GM03348 (cell line): ENCODE results near the gene FRY.
A peak's percentile ranks its signal among the peaks of the same experiment; 100 is the strongest.

Experiments used
- DNase-seq: peaks from one replicate; pipeline ENCODE4 v3.0.0; 2012; ENCODE audit warnings: low spot score

Gene FRY

DNA sequence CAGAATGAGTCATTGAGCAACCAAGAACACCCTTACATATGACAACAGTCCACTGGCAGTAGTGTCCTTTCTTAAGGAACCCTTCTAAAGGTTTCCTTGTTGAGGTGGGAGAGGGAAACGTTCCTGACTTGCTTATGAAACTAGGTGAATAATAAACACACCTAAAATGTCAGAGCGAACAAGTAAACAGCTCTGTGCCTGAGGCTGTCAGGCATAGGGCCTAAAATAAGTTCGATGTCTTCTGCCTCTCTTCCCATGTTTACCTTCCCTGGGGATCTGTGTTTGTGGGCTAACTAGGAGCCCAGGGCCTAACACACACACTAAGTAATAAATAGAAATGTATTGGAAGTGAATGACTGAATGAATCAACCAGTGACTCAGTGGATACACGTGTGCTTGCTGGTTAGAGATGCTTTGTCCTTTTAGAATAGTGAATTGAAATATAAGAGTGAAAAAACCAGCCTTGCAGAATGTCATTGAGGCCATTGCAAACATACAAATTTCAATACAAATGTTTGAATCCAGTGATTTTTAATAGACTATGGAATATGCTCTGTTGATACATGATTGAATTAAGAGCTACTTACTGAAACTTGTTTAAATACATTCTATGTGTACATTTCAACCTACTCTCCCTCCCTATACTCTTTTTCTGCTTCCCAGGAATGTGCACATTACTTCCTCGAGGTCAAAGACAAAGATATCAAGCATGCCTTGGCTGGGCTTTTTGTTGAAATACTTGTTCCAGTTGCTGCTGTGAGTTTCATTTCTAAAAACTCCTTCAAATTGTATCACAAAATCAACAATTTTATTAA is 102.9 kb downstream of the FRY start:
- no peak for DNase-seq

GRCh38 chr13:32135056-32135390 is 103.4 kb downstream of the FRY start:
- no peak for DNase-seq

DNA sequence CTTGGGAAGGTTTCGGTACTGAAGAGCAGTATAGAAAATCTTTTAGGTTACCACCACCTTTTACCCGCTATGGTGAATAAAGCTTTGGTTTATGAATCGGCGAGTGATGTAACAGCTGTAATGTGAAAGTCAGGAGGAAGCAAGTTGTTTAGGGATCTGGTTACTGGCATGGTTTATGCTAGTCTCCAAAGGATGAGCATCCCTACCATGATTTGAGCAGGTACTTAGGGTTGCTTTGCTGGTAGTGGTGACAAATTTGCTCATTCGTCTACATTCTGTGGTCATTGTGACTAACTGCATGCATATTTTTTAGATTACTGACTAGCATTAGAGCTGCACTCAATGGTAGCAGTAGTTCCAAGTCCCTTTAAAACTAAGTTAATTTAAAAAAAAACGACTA is 104.1 kb downstream of the FRY start:
- peak; percentile 50 for DNase-seq

DNA sequence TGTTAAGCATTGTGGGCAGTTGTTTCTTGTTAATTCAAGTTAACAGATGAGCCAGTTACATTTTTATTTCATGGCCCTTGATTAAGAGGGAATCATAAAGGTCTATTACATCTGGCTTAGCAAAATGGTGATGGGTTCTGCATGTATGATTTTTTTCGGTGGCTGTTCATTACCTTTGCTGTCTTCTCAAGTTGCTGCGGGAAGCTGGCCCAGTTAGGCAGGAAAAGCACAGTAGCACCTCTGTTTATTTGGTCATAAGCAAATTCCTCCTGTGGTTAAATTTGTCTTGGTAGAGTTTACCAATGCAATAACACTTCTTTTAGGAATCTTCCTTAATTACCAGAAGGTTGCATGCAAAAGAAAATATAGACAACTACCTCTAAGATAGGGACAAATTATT is 104.5 kb downstream of the FRY start:
- no peak for DNase-seq

DNA sequence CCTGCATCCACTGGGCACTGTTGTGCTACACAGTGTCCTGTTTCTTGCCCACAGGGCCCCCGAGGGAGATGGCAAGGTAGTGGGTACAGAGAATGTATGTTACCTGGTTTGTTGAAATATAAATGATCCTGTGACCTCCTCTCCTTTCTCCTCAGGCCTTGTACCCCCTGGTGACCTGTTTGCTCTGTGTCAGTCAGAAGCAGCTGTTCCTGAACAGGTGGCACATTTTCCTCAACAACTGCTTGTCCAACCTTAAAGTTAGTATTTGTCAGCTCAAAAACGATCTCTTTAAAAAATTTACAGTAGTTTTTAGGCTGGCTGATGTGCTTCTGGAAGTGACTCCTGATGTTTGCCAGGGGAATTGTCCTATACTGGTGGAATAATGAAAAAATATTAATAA is 105.1 kb downstream of the FRY start:
- no peak for DNase-seq

GRCh38 chr13:32139251-32139650 is 107.7 kb downstream of the FRY start:
- no peak for DNase-seq

DNA sequence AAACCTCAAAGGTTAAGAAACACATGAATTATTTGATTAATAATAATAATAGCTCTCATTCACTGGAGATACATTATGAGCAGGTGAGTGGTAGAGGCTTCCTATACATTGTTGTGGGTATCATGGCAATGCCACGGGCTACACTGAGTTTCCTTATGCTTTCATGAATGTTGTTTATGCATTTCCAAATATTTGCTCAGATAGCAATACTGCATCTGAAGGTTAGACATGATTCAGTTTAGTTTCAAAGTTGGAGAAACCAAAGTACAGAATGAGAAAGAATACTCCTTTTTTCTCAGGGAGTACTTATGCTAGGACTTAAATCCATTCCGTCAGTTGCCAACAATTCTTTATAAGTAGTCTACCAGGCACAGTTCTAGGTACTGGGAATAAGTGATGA is 108.5 kb downstream of the FRY start:
- no peak for DNase-seq

DNA sequence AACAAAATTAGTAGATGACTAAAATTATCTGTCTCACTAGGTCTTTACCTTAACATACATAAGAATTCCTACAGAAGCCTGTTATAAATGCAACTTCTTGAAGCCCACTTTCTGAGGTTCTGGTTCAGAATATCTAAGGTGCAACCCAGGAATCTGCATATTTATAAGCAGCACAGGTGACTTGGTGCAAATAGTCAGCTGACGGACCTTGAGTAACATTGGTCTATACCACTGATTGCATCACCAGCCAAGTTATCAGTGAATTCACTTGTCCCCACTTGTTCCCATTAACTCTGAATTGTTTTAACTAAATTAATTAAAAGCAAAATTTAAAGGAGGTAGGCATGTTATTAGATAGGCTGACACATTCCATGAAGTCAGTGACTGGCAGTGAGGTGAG is 109.9 kb downstream of the FRY start:
- DNase-seq = no peak

DNA sequence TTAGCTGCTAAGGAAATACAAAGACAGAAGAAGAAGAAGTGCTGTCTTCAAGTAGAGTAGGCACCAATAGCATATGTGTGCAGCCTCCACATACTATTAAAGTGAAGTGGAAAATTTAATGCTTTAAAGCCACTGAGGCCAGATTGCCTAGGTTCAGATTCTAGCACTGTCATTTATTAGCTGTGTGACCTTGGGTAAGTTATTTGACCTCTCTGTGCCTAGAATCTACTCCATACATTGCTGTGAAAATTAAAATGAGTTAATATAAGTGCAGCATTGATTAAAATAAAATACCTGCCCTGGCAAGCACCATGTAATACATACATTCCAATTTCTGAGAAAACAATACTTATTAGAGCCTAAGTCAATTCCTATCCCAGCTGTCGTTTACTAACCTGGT is 110.5 kb downstream of the FRY start:
- DNase-seq = no peak

DNA sequence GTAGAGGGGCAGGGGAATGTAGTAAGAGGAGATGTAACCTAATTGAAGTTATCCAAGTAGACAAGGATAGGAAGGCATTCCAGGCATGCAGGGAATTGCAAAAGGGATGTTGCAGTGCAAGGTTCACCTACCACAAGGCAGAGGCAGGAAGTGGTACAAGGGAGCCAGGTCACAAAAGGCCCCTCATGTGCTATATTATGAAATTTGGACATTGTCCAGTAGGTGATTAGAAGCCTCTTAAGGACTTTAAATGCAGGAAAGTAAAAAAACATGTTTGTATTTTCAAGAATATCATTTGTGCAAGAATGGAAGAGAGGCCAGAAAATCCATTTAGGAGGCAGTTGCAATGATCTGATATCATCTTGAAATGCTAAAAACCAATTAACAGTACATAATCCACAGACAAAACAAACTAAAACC is 111.4 kb downstream of the FRY start:
- peak; percentile 59 for DNase-seq

- no peak for DNase-seq
Observed at GRCh38 chr13:32147193-32147592, 115.6 kb downstream of the FRY start.

DNA sequence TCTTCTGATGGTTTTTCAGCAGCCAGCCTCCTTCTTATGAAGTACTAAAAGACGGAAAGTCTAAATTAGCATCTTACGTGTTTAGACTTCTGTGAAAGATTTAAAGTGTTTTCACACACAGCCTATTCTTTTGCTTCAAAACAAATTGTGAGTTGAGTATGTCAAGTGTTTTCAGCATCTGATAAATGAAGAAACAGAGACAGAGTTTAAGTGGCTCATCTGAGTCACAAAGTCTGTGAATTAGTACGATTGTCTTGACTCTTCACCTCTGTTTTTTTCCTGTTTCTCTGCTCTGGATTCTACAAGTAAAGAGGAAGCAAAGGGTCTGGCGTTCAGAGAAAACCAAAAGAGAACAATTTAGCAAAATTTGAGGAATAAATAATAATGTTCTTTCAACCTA is 116.4 kb downstream of the FRY start:
- DNase-seq = no peak

DNA sequence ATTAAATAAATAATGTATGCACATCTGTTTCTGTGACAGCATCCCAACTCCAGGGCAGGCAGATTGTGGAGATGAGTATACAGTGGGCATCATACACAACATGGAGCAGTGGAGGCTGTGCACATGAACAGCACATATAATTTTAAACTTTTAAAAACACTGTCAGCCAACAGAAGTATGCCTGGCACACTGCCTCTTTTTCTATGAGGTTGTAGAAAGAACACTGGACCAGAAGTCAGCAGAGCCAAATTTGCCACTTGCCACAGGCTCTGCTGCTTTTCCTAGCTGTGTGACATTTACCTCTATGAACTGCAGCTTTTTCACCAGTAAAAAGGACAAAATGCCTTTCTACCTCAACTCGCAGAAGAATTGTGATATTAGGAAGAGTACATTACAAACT is 118.7 kb downstream of the FRY start:
- DNase-seq = no peak

- peak; percentile 82 for DNase-seq
Observed at GRCh38 chr13:32150794-32151193, 119.2 kb downstream of the FRY start.

DNA sequence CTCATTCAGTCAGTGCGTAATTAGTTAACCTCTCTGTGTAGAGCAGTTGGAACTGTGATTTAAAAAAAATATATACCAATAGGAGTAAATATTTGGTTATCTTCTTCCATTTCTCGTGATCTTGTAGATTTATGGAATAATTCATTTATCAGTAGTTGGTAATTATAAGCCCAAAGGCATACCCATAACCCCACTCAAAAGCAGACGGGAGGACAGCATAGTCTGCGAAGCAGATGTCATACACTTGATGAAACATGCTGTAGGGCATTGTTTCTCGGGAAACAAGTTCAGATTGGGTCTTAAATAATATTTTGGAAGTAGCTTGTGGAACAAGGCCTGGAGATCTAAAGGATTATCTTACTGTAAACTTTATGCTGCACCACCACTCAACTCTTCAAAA is 119.7 kb downstream of the FRY start:
- no peak for DNase-seq

GRCh38 chr13:32153056-32153455 is 121.5 kb downstream of the FRY start:
- DNase-seq = peak; percentile 22

GRCh38 chr13:32159137-32159869 is 127.7 kb downstream of the FRY start:
- no peak for DNase-seq

DNA sequence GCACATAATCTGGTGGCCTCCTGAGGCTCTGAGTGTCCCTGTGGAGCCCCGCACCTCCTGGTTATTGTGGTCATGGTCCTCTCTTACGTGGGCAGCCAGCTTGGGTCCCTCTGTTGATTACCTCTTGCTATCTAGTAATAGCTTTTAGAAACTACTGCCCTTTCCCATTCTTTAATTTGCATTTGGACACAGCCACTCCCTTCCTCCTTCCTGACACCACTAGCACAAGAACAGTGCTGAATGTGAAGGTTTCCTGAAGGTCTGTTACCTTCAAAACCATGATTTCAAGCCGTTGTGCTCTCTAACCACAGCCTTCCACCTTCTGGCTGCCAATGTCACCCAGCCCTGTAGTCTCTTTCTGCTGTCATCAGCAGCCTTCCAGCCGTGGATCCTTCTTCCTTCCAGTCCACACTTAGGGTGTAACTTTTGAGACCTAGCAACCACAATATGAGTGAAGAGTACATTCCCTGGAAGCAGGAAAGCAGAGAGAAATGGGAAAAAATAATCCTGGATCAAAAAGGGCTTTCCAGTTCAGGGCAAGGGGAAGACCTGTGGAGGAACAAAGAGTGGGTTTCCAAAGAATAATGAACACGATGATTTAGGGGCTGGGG is 130.9 kb downstream of the FRY start:
- DNase-seq = no peak

DNA sequence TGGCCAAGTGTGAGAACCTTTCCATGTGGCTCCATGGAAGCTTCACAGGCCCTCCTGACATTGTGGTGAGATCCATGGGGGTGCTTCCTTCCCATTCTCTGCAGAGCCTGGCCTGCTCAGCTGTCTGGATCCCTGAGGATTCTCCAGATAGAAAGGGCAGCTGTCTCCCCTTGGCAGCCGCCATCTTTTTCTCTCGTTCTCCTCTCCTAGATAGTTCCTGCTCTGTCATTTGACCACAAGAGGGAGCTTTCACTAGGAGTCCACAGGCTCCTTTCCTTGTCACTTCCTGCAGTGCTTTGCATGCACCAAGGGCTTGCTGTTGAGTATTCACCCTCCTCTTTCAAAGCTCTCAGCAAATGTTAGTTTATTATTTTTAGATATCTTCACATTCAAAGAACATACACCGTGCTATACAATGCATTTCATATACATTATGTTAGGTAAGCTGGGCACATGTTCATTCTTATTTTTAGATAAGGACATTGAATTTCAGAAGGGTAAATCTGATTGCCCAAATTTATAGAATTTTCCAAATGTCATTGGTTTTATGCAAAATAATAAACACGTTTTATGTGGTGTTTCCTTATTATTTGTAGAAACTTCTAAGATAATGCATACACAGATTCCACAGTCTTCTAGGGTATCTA is 133.2 kb downstream of the FRY start:
- peak; percentile 57 for DNase-seq

DNA sequence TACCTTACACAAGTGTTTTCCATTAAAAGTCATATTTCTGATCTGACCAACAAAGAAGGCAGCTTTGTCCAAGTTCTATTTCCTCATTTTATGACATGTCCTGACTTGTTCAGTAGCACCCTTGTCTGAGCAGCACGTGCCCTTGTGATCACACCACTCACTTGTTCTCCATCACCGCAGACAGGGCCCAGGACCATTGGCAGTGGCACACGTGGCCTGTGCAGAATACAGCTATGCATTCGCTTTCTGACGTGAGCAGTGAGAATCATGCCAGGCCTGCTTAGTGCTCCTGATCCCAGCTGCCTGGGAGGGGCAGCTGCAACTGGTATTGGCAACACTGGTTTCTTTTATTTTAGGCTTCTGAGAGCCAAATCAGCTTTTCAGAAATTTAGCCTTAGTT is 134.2 kb downstream of the FRY start:
- DNase-seq = no peak

DNA sequence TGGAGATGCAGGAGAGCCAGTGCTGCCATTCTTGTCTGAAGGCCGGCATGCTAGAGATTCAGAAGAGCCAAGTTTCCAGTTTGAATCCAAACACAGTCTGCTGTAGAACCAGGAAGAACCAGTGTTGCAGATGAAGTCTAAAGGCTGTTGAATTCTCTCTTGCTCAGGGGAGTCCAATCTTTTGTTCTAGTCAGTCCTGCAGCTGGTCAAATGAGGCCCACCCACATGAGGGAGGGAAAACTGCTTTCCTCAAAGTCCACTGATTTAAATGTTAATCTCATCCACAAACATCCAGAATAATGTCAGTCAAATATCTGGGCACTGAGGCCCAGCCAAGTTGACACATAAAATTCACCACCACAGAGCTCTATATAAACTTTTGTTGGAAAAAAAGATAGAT is 136.6 kb downstream of the FRY start:
- DNase-seq = no peak

GRCh38 chr13:32170841-32171240 is 139.3 kb downstream of the FRY start:
- DNase-seq = no peak

DNA sequence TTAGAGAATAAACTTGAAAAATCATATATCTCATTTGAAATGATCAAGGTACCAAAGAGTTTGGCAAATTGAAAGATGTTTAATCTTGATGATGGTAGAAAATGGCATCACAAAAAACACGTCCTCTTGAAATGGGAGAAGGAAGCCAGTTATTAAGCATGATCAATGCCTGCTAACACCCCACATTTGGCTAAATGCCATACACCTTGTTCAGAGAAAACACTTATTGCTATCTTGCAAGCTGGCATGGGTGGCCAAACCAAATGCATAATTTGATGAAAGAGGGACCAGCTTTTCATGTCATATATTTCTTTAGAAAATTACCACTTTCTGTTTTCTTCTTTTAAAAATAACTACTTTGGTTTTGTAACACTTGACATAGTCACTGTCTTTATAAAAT is 142.3 kb downstream of the FRY start:
- DNase-seq = no peak
